Prostate gland (tissue), 1 donor: ENCODE data around the gene SASH3.

Experiments
- POLR2A ChIP-seq: fragments of 450-650 bp; IDR thresholded peaks from one replicate; pipeline ENCODE4 v1.6.1; 2016; ENCODE audit warnings: antibody characterized with exemption, mild to moderate bottlenecking
- POLR2AphosphoS5 ChIP-seq: sonication (generic); formaldehyde crosslinking; IDR thresholded peaks from one replicate; pipeline ENCODE4 v1.6.1; 2017; ENCODE audit warnings: antibody characterized with exemption

DNA sequence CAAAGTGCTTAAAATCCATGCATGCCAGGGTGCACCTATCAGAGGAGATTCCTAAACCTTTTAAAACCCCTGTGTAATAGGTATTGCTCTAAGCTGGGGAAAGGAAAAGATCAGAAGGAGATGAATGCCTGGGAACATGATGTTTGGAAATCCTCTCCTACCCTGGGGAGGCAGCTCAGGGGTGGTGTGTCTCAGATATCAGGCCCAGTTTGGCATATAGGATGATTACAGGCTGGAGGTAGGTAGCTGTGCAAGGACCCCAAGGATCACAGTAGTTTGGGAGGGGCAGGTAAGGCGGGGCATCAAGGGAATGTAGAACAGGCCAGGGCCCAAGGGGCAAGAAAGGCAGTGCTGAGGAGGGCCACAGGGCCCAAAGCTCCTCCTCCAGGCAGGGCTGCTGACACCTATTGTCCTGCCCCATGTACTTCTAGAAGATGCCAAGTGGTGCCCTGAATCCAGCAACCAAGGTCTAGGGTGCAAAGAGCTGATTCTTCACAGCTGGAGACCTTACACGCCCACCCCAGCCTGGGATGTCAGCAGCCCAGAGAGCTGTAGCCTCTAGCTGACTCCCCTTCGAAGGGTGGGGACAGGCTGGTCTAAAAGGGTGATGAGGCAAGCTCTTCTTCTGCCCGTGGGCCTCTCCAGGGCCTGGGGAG is 17.6 kb downstream of the SASH3 start:
- TF ChIP-seq POLR2A (no peak), POLR2AphosphoS5 (no peak)
